Upper lobe of left lung (tissue), 6 donors: ENCODE data around the gene SEMA6C. TPM values are rescaled to one million over a fixed set of nuclear protein-coding genes. Genes with fewer than 3 reads are reported as not detected.

ENCODE experiments used
- total RNA-seq, 6 donors: library from RNA; depleted of rRNA in 4 of 6; stranded (reverse); fragments of >200 nt in 4 of 6; gene quantifications; one replicate each; pipeline versions ENCODE4 v1.1.0 to v1.2.1, GENCODE V29; 2016 to 2021
- donor health status: DM: no; HTN: no; CAD: no; lungs with moderate emphysema.
- donor health status: DM: no; HTN: yes; CAD: no; lungs with severe emphysema.

Gene SEMA6C
- total RNA-seq, 6 donors from 2014 or later, result 2.1 to 13.6 (median 5.8) TPM

Other genes with a start within 250 kb of the SEMA6C start
- gene SETDB1, start 220.3 kb downstream of the SEMA6C start, total RNA-seq, result 10 to 100 TPM; 26.8 to 88.0 (median 40.3) TPM
- gene CERS2, start 171.8 kb downstream of the SEMA6C start, total RNA-seq, result 100 to 1,000 TPM in 5 of 6 donors, 10 to 100 TPM in 1; 93.2 to 322 (median 204) TPM
- gene ANXA9, start 164.3 kb downstream of the SEMA6C start, total RNA-seq, result 1 to 10 TPM in 4 of 6 donors, under 1 TPM in 1, not detected in 1; 0.67 to 5.2 (median 1.2) TPM
- gene MINDY1, start 139.7 kb downstream of the SEMA6C start, total RNA-seq, result 10 to 100 TPM; 14.5 to 34.3 (median 26.9) TPM
- gene PRUNE1, start 138.2 kb downstream of the SEMA6C start, total RNA-seq, result 10 to 100 TPM; 16.3 to 28.3 (median 21.2) TPM
- 100 to 1,000 TPM in 1 of 6 donors, 10 to 100 TPM in 2, 1 to 10 TPM in 3; 2.3 to 213 (median 11.7) TPM for gene BNIPL, start 110.0 kb downstream of the SEMA6C start, total RNA-seq
- 1 to 10 TPM; 2.6 to 9.4 (median 3.8) TPM for gene C1orf56, start 98.9 kb downstream of the SEMA6C start, total RNA-seq
- gene CDC42SE1, start 87.0 kb downstream of the SEMA6C start, total RNA-seq, result 100 to 1,000 TPM in 1 of 6 donors, 10 to 100 TPM in 5; 66.9 to 131 (median 90.5) TPM
- gene MLLT11, start 86.2 kb downstream of the SEMA6C start, total RNA-seq, result 1 to 10 TPM in 4 of 6 donors, under 1 TPM in 2; 0.30 to 1.3 (median 1.1) TPM
- 10 to 100 TPM in 4 of 6 donors, 1 to 10 TPM in 2; 6.8 to 32.5 (median 13.0) TPM for gene GABPB2, start 75.9 kb downstream of the SEMA6C start, total RNA-seq
- gene TNFAIP8L2, start 10.0 kb upstream of the SEMA6C start, total RNA-seq, result 10 to 100 TPM in 5 of 6 donors, 1 to 10 TPM in 1; 7.4 to 19.1 (median 15.8) TPM
- gene LYSMD1, start 19.3 kb upstream of the SEMA6C start, total RNA-seq, result 10 to 100 TPM in 1 of 6 donors, 1 to 10 TPM in 5; 2.2 to 16.8 (median 6.2) TPM
- 10 to 100 TPM in 5 of 6 donors, 1 to 10 TPM in 1; 8.9 to 50.3 (median 25.9) TPM for gene SCNM1, start 19.5 kb upstream of the SEMA6C start, total RNA-seq
- under 1 TPM in 2 of 6 donors, not detected in 4; 0.57 to 0.88 TPM for gene TMOD4, start 29.4 kb upstream of the SEMA6C start, total RNA-seq
- gene VPS72, start 43.6 kb upstream of the SEMA6C start, total RNA-seq, result 10 to 100 TPM; 19.0 to 54.3 (median 25.5) TPM
- gene PIP5K1A, start 51.9 kb upstream of the SEMA6C start, total RNA-seq, result 10 to 100 TPM; 37.2 to 94.3 (median 70.6) TPM
- gene PSMD4, start 108.1 kb upstream of the SEMA6C start, total RNA-seq, result 100 to 1,000 TPM; 102 to 132 (median 119) TPM
- 10 to 100 TPM; 17.4 to 50.3 (median 27.2) TPM for gene ZNF687, start 135.7 kb upstream of the SEMA6C start, total RNA-seq
- 100 to 1,000 TPM in 1 of 6 donors, 10 to 100 TPM in 5; 41.3 to 127 (median 64.0) TPM for gene PI4KB, start 180.8 kb upstream of the SEMA6C start, total RNA-seq
- 10 to 100 TPM; 31.5 to 55.5 (median 43.2) TPM for gene RFX5, start 200.6 kb upstream of the SEMA6C start, total RNA-seq
- 100 to 1,000 TPM; 241 to 804 (median 431) TPM for gene SELENBP1, start 226.1 kb upstream of the SEMA6C start, total RNA-seq